Measurements from ENCODE around the gene ACTR1B.
"Not testable (repeated sequence)": the region's sequence is repeated elsewhere in the genome, so short reads cannot be mapped to it uniquely, and the experiment has no call there.

DNA sequence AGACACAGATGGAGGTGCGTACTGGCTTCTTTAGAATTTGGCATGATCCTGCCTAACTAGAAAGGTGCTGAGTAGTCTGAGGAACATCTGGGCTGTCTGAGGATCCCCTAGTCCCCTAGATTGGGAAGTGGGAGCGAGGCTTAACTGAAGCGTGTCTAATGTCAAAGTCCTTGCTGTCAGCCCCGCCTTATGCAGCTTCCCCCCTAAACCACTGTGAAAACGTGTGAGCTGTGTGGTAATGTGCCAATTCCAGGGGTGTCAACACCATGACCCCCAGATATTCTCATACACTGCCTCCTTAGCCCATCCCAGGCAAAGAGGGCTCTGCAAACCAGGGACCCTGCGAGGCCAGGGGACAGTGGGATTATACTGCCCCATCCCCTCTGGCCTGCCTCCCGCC, 51.9 kb downstream of the ACTR1B start:
- TF ChIP-seq, protein P1, sequence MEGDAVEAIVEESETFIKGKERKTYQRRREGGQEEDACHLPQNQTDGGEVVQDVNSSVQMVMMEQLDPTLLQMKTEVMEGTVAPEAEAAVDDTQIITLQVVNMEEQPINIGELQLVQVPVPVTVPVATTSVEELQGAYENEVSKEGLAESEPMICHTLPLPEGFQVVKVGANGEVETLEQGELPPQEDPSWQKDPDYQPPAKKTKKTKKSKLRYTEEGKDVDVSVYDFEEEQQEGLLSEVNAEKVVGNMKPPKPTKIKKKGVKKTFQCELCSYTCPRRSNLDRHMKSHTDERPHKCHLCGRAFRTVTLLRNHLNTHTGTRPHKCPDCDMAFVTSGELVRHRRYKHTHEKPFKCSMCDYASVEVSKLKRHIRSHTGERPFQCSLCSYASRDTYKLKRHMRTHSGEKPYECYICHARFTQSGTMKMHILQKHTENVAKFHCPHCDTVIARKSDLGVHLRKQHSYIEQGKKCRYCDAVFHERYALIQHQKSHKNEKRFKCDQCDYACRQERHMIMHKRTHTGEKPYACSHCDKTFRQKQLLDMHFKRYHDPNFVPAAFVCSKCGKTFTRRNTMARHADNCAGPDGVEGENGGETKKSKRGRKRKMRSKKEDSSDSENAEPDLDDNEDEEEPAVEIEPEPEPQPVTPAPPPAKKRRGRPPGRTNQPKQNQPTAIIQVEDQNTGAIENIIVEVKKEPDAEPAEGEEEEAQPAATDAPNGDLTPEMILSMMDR (IDR thresholded peaks at IDR 0.05; ENCODE audit: low read depth, low read length) = not testable (repeated sequence)
- TF ChIP-seq, protein P2, sequence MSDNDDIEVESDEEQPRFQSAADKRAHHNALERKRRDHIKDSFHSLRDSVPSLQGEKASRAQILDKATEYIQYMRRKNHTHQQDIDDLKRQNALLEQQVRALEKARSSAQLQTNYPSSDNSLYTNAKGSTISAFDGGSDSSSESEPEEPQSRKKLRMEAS (IDR thresholded peaks at IDR 0.05; ENCODE audit: low read depth, low read length) = not testable (repeated sequence)

Data from NB4 (cell line).